Liver (tissue), 9 donors: ENCODE measurements around the gene SCAMP4. TPM values are rescaled to one million over a fixed set of nuclear protein-coding genes. Genes with fewer than 3 reads are reported as not detected.

Source experiments
- DNase-seq: peaks from one replicate; pipeline ENCODE4 v3.0.0-alpha.2; 2017; ENCODE audit warnings: low spot score
- H3K27ac ChIP-seq, 2 donors: one replicate each; pipeline ENCODE4 v1.7.0; 2013; ENCODE audit warnings: inconsistent platforms in 2 of 2, low read length in 2 of 2, control low read depth in 1 of 2, low read depth in 1 of 2, mild to moderate bottlenecking in 1 of 2
- H3K27me3 ChIP-seq, 4 donors: one replicate each; pipeline versions ENCODE4 v1.6.1 to v1.7.0; 2013; ENCODE audit warnings: low read length in 3 of 4, inconsistent platforms in 1 of 4, mild to moderate bottlenecking in 1 of 4, moderate library complexity in 1 of 4; ENCODE audit not compliant: control insufficient read depth in 4 of 4, insufficient read depth in 4 of 4
- H3K36me3 ChIP-seq, 4 donors: one replicate each; pipeline versions ENCODE4 v1.6.1 to v1.7.0; 2013; ENCODE audit warnings: low read length in 3 of 4, mild to moderate bottlenecking in 3 of 4, low read depth in 1 of 4, moderate library complexity in 1 of 4; ENCODE audit not compliant: control insufficient read depth in 4 of 4, insufficient read depth in 3 of 4
- H3K4me1 ChIP-seq, 4 donors: one replicate each; pipeline versions ENCODE4 v1.6.1 to v1.7.0; 2013; ENCODE audit warnings: low read length in 3 of 4, mild to moderate bottlenecking in 3 of 4, moderate library complexity in 1 of 4; ENCODE audit not compliant: control insufficient read depth in 4 of 4, insufficient read depth in 4 of 4
- H3K4me3 ChIP-seq, 3 donors: one replicate each; pipeline versions ENCODE4 v1.6.1 to v1.7.0; 2013; ENCODE audit warnings: low read length in 3 of 3, control low read depth in 1 of 3, low read depth in 1 of 3, mild to moderate bottlenecking in 1 of 3
- H3K9ac ChIP-seq, 2 donors: one replicate each; pipeline ENCODE4 v1.7.0; 2013; ENCODE audit warnings: low read length in 2 of 2, mild to moderate bottlenecking in 2 of 2, moderate library complexity in 2 of 2, control low read depth in 1 of 2, low read depth in 1 of 2
- H3K9me3 ChIP-seq, 4 donors: one replicate each; pipeline versions ENCODE4 v1.6.1 to v1.7.0; 2013; ENCODE audit warnings: low read length in 3 of 4; ENCODE audit not compliant: control insufficient read depth in 4 of 4
- ATF3 ChIP-seq: IDR thresholded peaks from 2 replicates; pipeline ENCODE4 v1.6.1; 2016; ENCODE audit warnings: antibody characterized with exemption
- CTCF ChIP-seq: fragments of 150-350 bp; IDR thresholded peaks from 2 replicates; pipeline ENCODE4 v1.5.1; 2017; ENCODE audit warnings: improper control_type of control experiment, low read depth, low read length; ENCODE audit not compliant: missing input control
- EGR1 ChIP-seq, 2 donors: IDR thresholded peaks; 2 replicates each; pipeline ENCODE4 v1.6.1; 2016 to 2018; ENCODE audit warnings: antibody characterized with exemption in 2 of 2, low read depth in 2 of 2
- FOXA1 ChIP-seq: IDR thresholded peaks from 2 replicates; pipeline ENCODE4 v1.6.1; 2016; ENCODE audit warnings: antibody characterized with exemption
- FOXA2 ChIP-seq: IDR thresholded peaks from 2 replicates; pipeline ENCODE4 v1.6.1; 2016; ENCODE audit warnings: antibody characterized with exemption
- GABPA ChIP-seq, 2 donors: IDR thresholded peaks in 1 of 2; conservative IDR thresholded peaks in 1 of 2; 2 replicates each; pipeline ENCODE4 v1.6.1; 2016; ENCODE audit warnings: antibody characterized with exemption in 2 of 2, mild to moderate bottlenecking in 1 of 2, moderate library complexity in 1 of 2
- HNF4A ChIP-seq, 2 donors: conservative IDR thresholded peaks; 2 replicates each; pipeline ENCODE4 v1.6.1; 2016; ENCODE audit warnings: antibody characterized with exemption in 2 of 2, mild to moderate bottlenecking in 2 of 2
- JUND ChIP-seq, 2 donors: IDR thresholded peaks; 2 replicates each; pipeline ENCODE4 v1.6.1; 2016; ENCODE audit warnings: antibody characterized with exemption in 2 of 2
- MAX ChIP-seq: IDR thresholded peaks from 2 replicates; pipeline ENCODE4 v1.6.1; 2016; ENCODE audit warnings: antibody characterized with exemption
- NR2F2 ChIP-seq: IDR thresholded peaks from 2 replicates; pipeline ENCODE4 v1.6.1; 2016; ENCODE audit warnings: antibody characterized with exemption
- RXRA ChIP-seq, 2 donors: IDR thresholded peaks; 2 replicates each; pipeline ENCODE4 v1.6.1; 2017 to 2018; ENCODE audit warnings: antibody characterized with exemption in 2 of 2, mild to moderate bottlenecking in 1 of 2
- SP1 ChIP-seq: IDR thresholded peaks from 2 replicates; pipeline ENCODE4 v1.6.1; 2018; ENCODE audit warnings: antibody characterized with exemption, mild to moderate bottlenecking
- TAF1 ChIP-seq: conservative IDR thresholded peaks from 2 replicates; pipeline ENCODE4 v1.6.1; 2016; ENCODE audit warnings: antibody characterized with exemption, mild to moderate bottlenecking
- YY1 ChIP-seq: IDR thresholded peaks from 2 replicates; pipeline ENCODE4 v1.6.1; 2016; ENCODE audit warnings: antibody characterized with exemption, mild to moderate bottlenecking
- ZBTB33 ChIP-seq: IDR thresholded peaks from 2 replicates; pipeline ENCODE4 v1.6.1; 2016; ENCODE audit warnings: antibody characterized with exemption
- WGBS: extraction: QIAGEN DNeasy Blood & Tissue Kit; methylation state at CpG from one replicate; pipeline ENCODE4 v1.1.7; 2013; 5-methylcytosine and 5-hydroxymethylcytosine counted together
- polyA plus RNA-seq, 2 donors: library from polyadenylated mRNA; stranded (reverse) in 1 of 2; unstranded in 1 of 2; fragments of 200-250 nt in 1 of 2; fragments of >200 nt in 1 of 2; fragmentation: Nextera tagmentation in 1 of 2; extraction: Ambion mirVana in 1 of 2; gene quantifications; one replicate each; pipeline versions ENCODE4 v1.2.1 to v1.2.3, GENCODE V29; 2013 to 2015
- total RNA-seq, 2 donors: library from RNA; depleted of rRNA; stranded (reverse); fragments of >200 nt; gene quantifications; one replicate each; pipeline ENCODE4 v1.2.3, GENCODE V29; 2014
- donor health status: healthy.
- donor health status: healthy.
- donor health status: healthy.
- donor health status: healthy.
- donor health status: healthy.

The SCAMP4 gene
- total and polyA plus RNA-seq, 4 donors: 13.0 to 22.1 (median 16.6) TPM

GRCh38 chr19:1950640-1951039, 45.4 kb downstream of the SCAMP4 start:
- 97% methylated on average over 16 of the region's 16 CpGs for WGBS
- Histone ChIP-seq H3K9me3 (no peaks in the 10 kb centered on the region), H3K9ac (no peak overlapping the region), H3K4me3 (no peak overlapping the region), H3K27ac (no peak overlapping the region), H3K27me3 (no peaks in the 10 kb centered on the region), H3K36me3 (peaks cover 0 to 10% (median 2%) of the 10 kb centered on the region in 4 donors), H3K4me1 (no peaks in the 10 kb centered on the region)
- TF ChIP-seq NR2F2 (no peak), YY1 (no peak), RXRA (IDR thresholded peaks at IDR 0.05) (no peak), SP1 (no peak), ATF3 (no peak), ZBTB33 (no peak), FOXA2 (no peak), MAX (no peak), FOXA1 (no peak)
- DNase-seq: no peak

GRCh38 chr19:1952635-1953034, 47.4 kb downstream of the SCAMP4 start:
- Histone ChIP-seq H3K27ac (no peak overlapping the region), H3K9me3 (no peaks in the 10 kb centered on the region), H3K4me3 (no peak overlapping the region), H3K27me3 (no peaks in the 10 kb centered on the region), H3K36me3 (peaks cover 0 to 11% (median 2%) of the 10 kb centered on the region in 4 donors), H3K4me1 (no peaks in the 10 kb centered on the region), H3K9ac (no peak overlapping the region)
- DNase-seq: no peak
- 93% methylated on average over 21 of the region's 21 CpGs for WGBS
- no peak for TF ChIP-seq SP1
- TF ChIP-seq JUND (IDR thresholded peaks at IDR 0.05): no peak
- TF ChIP-seq ZBTB33: no peak
- TF ChIP-seq EGR1 (IDR thresholded peaks at IDR 0.05; ENCODE audit: low read depth in 2 of 2): no peak
- no peak for TF ChIP-seq TAF1
- no peak for TF ChIP-seq FOXA2
- no peak for TF ChIP-seq HNF4A (conservative IDR thresholded peaks at IDR 0.05)
- no peak for TF ChIP-seq MAX

- 97% methylated on average over 19 of the region's 19 CpGs for WGBS
- TF ChIP-seq EGR1 (IDR thresholded peaks at IDR 0.05; ENCODE audit: low read depth in 2 of 2) (no peak), CTCF (no peak), GABPA (IDR thresholded peaks at IDR 0.05 in 1 of 2, conservative IDR thresholded peaks at IDR 0.05 in 1 of 2) (no peak), NR2F2 (no peak), RXRA (IDR thresholded peaks at IDR 0.05) (no peak)
Measured at GRCh38 chr19:1953037-1953436, 47.8 kb downstream of the SCAMP4 start.

More at GRCh38 chr19:1953037-1953436, 47.8 kb downstream of the SCAMP4 start:
- no peak overlapping the region for H3K9ac ChIP-seq
- H3K27me3 ChIP-seq: no peaks in the 10 kb centered on the region
- H3K4me1 ChIP-seq: no peaks in the 10 kb centered on the region
- no peaks in the 10 kb centered on the region for H3K9me3 ChIP-seq
- H3K36me3 ChIP-seq: peaks cover 0 to 10% (median 2%) of the 10 kb centered on the region in 4 donors
- no peak overlapping the region for H3K27ac ChIP-seq
- H3K4me3 ChIP-seq: no peak overlapping the region
- DNase-seq: no peak
